H1 (cell line): ENCODE results near the gene SEL1L2. TPM values are rescaled to one million over a fixed set of nuclear protein-coding genes. Genes with fewer than 3 reads are reported as not detected.

Experiments used
- CTCF ChIA-PET: fragments of 300-600 bp; sonication (Branson Sonifier 250); formaldehyde crosslinking; loops from one replicate; lab custom pipeline; 2021; ENCODE audit not compliant: partially characterized antibody; lab: Charles Lee
- POLR2A ChIA-PET: fragments of 300-600 bp; sonication (Branson Sonifier 250); formaldehyde crosslinking; loops from one replicate; lab custom pipeline; 2021; ENCODE audit warnings: inconsistent platforms; ENCODE audit not compliant: partially characterized antibody; lab: Charles Lee
- DNase-seq, 2 experiments: peaks; one replicate each; pipeline versions ENCODE4 v3.0.0 to v3.0.0-alpha.2; 2010 to 2022; ENCODE audit warnings: low spot score in 2 of 2, low read depth in 1 of 2, mixed read lengths in 1 of 2
- FAIRE-seq: peaks from 2 replicates; lab custom pipeline; 2011; peaks lifted over from hg19 to GRCh38; lab: Jason Lieb, UNC
- H2AFZ ChIP-seq: 2 replicates; pipeline ENCODE4 v1.8.1; 2012; ENCODE audit warnings: low read length, inconsistent platforms
- H2AK5ac ChIP-seq: 2 replicates; pipeline ENCODE4 v1.6.1; 2013; ENCODE audit warnings: low read depth, low read length
- H2BK120ac ChIP-seq: replicated peaks from 2 replicates; pipeline ENCODE3; 2013; ENCODE audit warnings: low read depth, low read length, inconsistent platforms
- H2BK12ac ChIP-seq: 2 replicates; pipeline ENCODE4 v1.6.1; 2013; ENCODE audit warnings: low read depth, low read length
- H2BK15ac ChIP-seq: 2 replicates; pipeline ENCODE4 v1.6.1; 2013; ENCODE audit warnings: low read length
- H2BK20ac ChIP-seq: 2 replicates; pipeline ENCODE4 v1.6.1; 2013; ENCODE audit warnings: low read length
- H2BK5ac ChIP-seq: 2 replicates; pipeline ENCODE4 v1.6.1; 2013; ENCODE audit warnings: low read depth, low read length
- H3K14ac ChIP-seq: 2 replicates; pipeline ENCODE4 v1.6.1; 2013; ENCODE audit warnings: inconsistent platforms; ENCODE audit not compliant: insufficient read length
- H3K18ac ChIP-seq: 2 replicates; pipeline ENCODE4 v1.6.1; 2013; ENCODE audit warnings: low read length; ENCODE audit errors: extremely low read depth
- H3K23ac ChIP-seq: 2 replicates; pipeline ENCODE4 v1.6.1; 2013; ENCODE audit warnings: inconsistent platforms; ENCODE audit not compliant: insufficient read length
- H3K23me2 ChIP-seq: 2 replicates; pipeline ENCODE4 v1.6.1; 2013; ENCODE audit warnings: low read depth, low read length
- H3K27ac ChIP-seq: 2 replicates; pipeline ENCODE4 v1.6.1; 2011; ENCODE audit warnings: low read depth, low read length, inconsistent platforms
- H3K27me3 ChIP-seq, 4 experiments: replicated peaks in 1 of 4; 1 replicate in 1 of 4; 2 replicates in 3 of 4; pipeline versions ENCODE4 v1.6.1 to v1.8.1; 2011 to 2013; ENCODE audit warnings: low read length in 3 of 4, mild to moderate bottlenecking in 3 of 4, inconsistent platforms in 2 of 4, mixed read lengths in 2 of 4, moderate library complexity in 1 of 4; ENCODE audit not compliant: control insufficient read depth in 3 of 4, insufficient read depth in 3 of 4; ENCODE audit errors: extremely low read depth in 1 of 4
- H3K36me3 ChIP-seq, 4 experiments: 2 replicates each; pipeline versions ENCODE4 v1.6.1 to v1.8.1; 2011 to 2013; ENCODE audit warnings: mild to moderate bottlenecking in 4 of 4, low read length in 3 of 4, moderate library complexity in 2 of 4, control low read depth in 1 of 4, inconsistent platforms in 1 of 4; ENCODE audit not compliant: insufficient read depth in 4 of 4, control insufficient read depth in 2 of 4
- H3K4ac ChIP-seq: replicated peaks from 2 replicates; pipeline ENCODE3; 2013; ENCODE audit warnings: low read length, low read depth, mixed read lengths, inconsistent platforms; ENCODE audit not compliant: insufficient read length
- H3K4me1 ChIP-seq, 4 experiments: replicated peaks in 1 of 4; 1 replicate in 1 of 4; 2 replicates in 3 of 4; pipeline versions ENCODE4 v1.6.1 to v1.8.1; 2011 to 2013; ENCODE audit warnings: low read length in 3 of 4, inconsistent platforms in 2 of 4, mixed read lengths in 1 of 4; ENCODE audit not compliant: insufficient read depth in 4 of 4, control insufficient read depth in 3 of 4
- H3K4me2 ChIP-seq, 2 experiments: 2 replicates each; pipeline versions ENCODE4 v1.6.1 to v1.8.1; 2011 to 2013; ENCODE audit warnings: low read depth in 2 of 2, low read length in 2 of 2, control low read depth in 1 of 2, inconsistent platforms in 1 of 2, mild to moderate bottlenecking in 1 of 2; ENCODE audit not compliant: insufficient read depth in 1 of 2
- H3K4me3 ChIP-seq, 4 experiments: fragments of 200-600, 300-600 bp in 1 of 4; sonication (generic), shearing (Covaris generic), sonication (Bioruptor Twin) in 1 of 4; 2 replicates each; pipeline versions ENCODE4 v1.5.1 to v1.8.1; 2011 to 2016; ENCODE audit warnings: low read length in 4 of 4, low read depth in 3 of 4, control low read depth in 2 of 4, inconsistent platforms in 2 of 4, mild to moderate bottlenecking in 2 of 4, mixed read lengths in 1 of 4, moderate library complexity in 1 of 4; ENCODE audit not compliant: insufficient read depth in 2 of 4; ENCODE audit errors: extremely low read depth in 1 of 4
- H3K56ac ChIP-seq: replicated peaks from 2 replicates; pipeline ENCODE3; 2013; ENCODE audit warnings: low read depth, mild to moderate bottlenecking, mixed read lengths, low read length, inconsistent platforms; ENCODE audit not compliant: insufficient read length
- H3K79me1 ChIP-seq: 2 replicates; pipeline ENCODE4 v1.6.1; 2013; ENCODE audit warnings: low read depth, low read length, control low read depth
- H3K79me2 ChIP-seq, 2 experiments: 2 replicates each; pipeline versions ENCODE4 v1.6.1 to v1.8.1; 2012 to 2013; ENCODE audit warnings: low read length in 2 of 2, mild to moderate bottlenecking in 2 of 2, inconsistent platforms in 1 of 2; ENCODE audit not compliant: insufficient read depth in 2 of 2, control insufficient read depth in 1 of 2
- H3K9ac ChIP-seq, 4 experiments: replicated peaks in 1 of 4; 1 replicate in 1 of 4; 2 replicates in 3 of 4; pipeline versions ENCODE4 v1.6.1 to v1.8.1; 2011 to 2013; ENCODE audit warnings: low read depth in 3 of 4, low read length in 3 of 4, control low read depth in 2 of 4, mild to moderate bottlenecking in 2 of 4, moderate library complexity in 2 of 4, inconsistent platforms in 1 of 4; ENCODE audit errors: extremely low read depth in 1 of 4
- H3K9me3 ChIP-seq, 2 experiments: 2 replicates each; pipeline versions ENCODE4 v1.6.1 to v1.8.1; 2012 to 2013; ENCODE audit warnings: mild to moderate bottlenecking in 2 of 2, moderate library complexity in 2 of 2, control low read depth in 1 of 2, inconsistent platforms in 1 of 2, low read depth in 1 of 2, low read length in 1 of 2, mixed read lengths in 1 of 2; ENCODE audit not compliant: insufficient read depth in 2 of 2
- H4K20me1 ChIP-seq, 2 experiments: replicated peaks in 1 of 2; 2 replicates each; pipeline versions ENCODE3 to v1.8.1; 2011 to 2013; ENCODE audit warnings: inconsistent platforms in 2 of 2, low read length in 2 of 2, mild to moderate bottlenecking in 1 of 2; ENCODE audit not compliant: insufficient read depth in 2 of 2, control insufficient read depth in 1 of 2
- H4K5ac ChIP-seq: 2 replicates; pipeline ENCODE4 v1.6.1; 2013; ENCODE audit warnings: low read length, low read depth, mixed read lengths, inconsistent platforms; ENCODE audit not compliant: insufficient read length
- H4K8ac ChIP-seq: 2 replicates; pipeline ENCODE4 v1.8.0; 2013; ENCODE audit warnings: mild to moderate bottlenecking, moderate library complexity, low read length, inconsistent platforms; ENCODE audit not compliant: insufficient read depth; ENCODE audit errors: extremely low read depth
- H4K91ac ChIP-seq: replicated peaks from 2 replicates; pipeline ENCODE3; 2013; ENCODE audit warnings: low read length, mixed read lengths, inconsistent platforms; ENCODE audit not compliant: insufficient read length
- CTBP2 ChIP-seq: IDR thresholded peaks from 2 replicates; pipeline ENCODE4 v1.7.0; 2011; ENCODE audit warnings: borderline replicate concordance, mild to moderate bottlenecking, moderate library complexity, mixed read lengths, low read length; ENCODE audit not compliant: insufficient read depth, insufficient read length
- EGR1 ChIP-seq: IDR thresholded peaks from 2 replicates; pipeline ENCODE4 v1.6.1; 2011; ENCODE audit warnings: low read depth, low read length, borderline replicate concordance
- EZH2 ChIP-seq: fragments of 200-600 bp; sonication (generic); IDR thresholded peaks from 2 replicates; pipeline ENCODE4 v1.7.1; 2012; ENCODE audit warnings: low read depth, mild to moderate bottlenecking, moderate library complexity, low read length, inconsistent platforms; ENCODE audit not compliant: severe bottlenecking
- GABPA ChIP-seq: IDR thresholded peaks from 2 replicates; pipeline ENCODE4 v1.6.1; 2011; ENCODE audit warnings: mild to moderate bottlenecking, low read length, moderate library complexity, borderline replicate concordance; ENCODE audit not compliant: insufficient read depth
- HDAC6 ChIP-seq: IDR thresholded peaks from one replicate; pipeline ENCODE4 v1.7.1; 2012; ENCODE audit warnings: low read depth, mild to moderate bottlenecking, inconsistent platforms, low read length, moderate library complexity
- KDM4A ChIP-seq: IDR thresholded peaks from one replicate; pipeline ENCODE4 v1.7.1; 2012; ENCODE audit warnings: low read depth, mild to moderate bottlenecking, moderate library complexity, low read length, inconsistent platforms; ENCODE audit not compliant: severe bottlenecking
- KDM5A ChIP-seq: fragments of 200-600 bp; IDR thresholded peaks from 2 replicates; pipeline ENCODE4 v1.7.1; 2012; ENCODE audit warnings: mild to moderate bottlenecking, low read length, inconsistent platforms, mixed read lengths
- SAP30 ChIP-seq: fragments of 300-600 bp; sonication (generic); IDR thresholded peaks from 2 replicates; pipeline ENCODE4 v1.7.1; 2012; ENCODE audit warnings: low read length, moderate library complexity, mild to moderate bottlenecking, inconsistent platforms; ENCODE audit not compliant: insufficient read depth, insufficient replicate concordance
- SP1 ChIP-seq: IDR thresholded peaks from 2 replicates; pipeline ENCODE4 v1.6.1; 2011; ENCODE audit warnings: low read depth, low read length
- TBP ChIP-seq: IDR thresholded peaks from 2 replicates; pipeline ENCODE4 v1.6.1; 2011; ENCODE audit warnings: low read depth, low read length, improper control_type of control experiment
- WGBS, 2 experiments: shearing (Covaris generic) in 1 of 2; methylation state at CpG; one replicate each; pipeline versions ENCODE4 v1.1.6 to v1.1.7; 2013 to 2015; ENCODE audit warnings: low lambda C conversion rate in 2 of 2, mixed read lengths in 2 of 2, inconsistent platforms in 1 of 2, low coverage in 1 of 2, missing lambda C conversion rate in 1 of 2; ENCODE audit not compliant: insufficient replicate concordance in 2 of 2, insufficient coverage in 1 of 2, insufficient read length in 1 of 2; ENCODE audit errors: extremely low coverage in 1 of 2, missing lambda C conversion rate in 1 of 2; 5-methylcytosine and 5-hydroxymethylcytosine counted together
- polyA plus RNA-seq, 7 experiments: library from polyadenylated mRNA; depleted of rRNA in 3 of 7; stranded (reverse) in 5 of 7; unstranded in 2 of 7; fragments of >200 nt in 5 of 7; fragments of 200-250 nt in 2 of 7; gene quantifications; 1 replicate in 5 of 7; 2 replicates in 1 of 7; 4 replicates in 1 of 7; pipeline versions ENCODE4 v1.2.1 to v1.2.3, GENCODE V29; 2011 to 2013; ENCODE audit warnings: missing spikeins in 2 of 7, mixed read lengths in 2 of 7
- total RNA-seq: library from RNA; stranded (reverse); fragmentation: NEBNext Ultra II Directional; extraction: Animal tissue kit (Norgen Biotek cat#: 25700); gene quantifications from 2 replicates; pipeline ENCODE4 v1.2.1, GENCODE V29; 2021
- TF ChIP-seq, protein P1 (sequence below): IDR thresholded peaks from 2 replicates; pipeline ENCODE4 v1.6.1; 2011; ENCODE audit warnings: low read length, improper control_type of control experiment

The SEL1L2 gene
- total and polyA plus RNA-seq, 2 of the 8 experiments (the other 6 are each of a cell fraction or from before 2014, with no cell fraction given), result not detected

DNA sequence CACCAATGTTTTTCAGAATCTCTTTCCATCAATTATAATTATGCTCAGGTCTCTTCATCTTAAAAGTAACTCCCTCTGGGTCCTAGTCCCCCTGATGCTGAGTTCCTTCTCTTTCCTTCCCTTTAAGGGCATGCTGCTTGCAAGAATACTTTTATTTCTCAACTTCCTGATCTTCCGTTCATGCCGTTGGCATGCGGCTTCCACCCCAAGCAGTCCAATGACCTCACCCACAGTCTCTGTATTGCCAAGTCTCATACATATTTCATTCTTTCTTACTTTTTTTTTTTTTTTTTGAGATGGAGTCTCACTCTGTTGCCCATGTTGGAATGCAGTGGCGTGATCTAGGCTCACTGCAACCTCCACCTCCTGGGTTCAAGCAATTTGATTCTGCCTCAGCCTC is 122.1 kb downstream of the SEL1L2 start:
- H3K9me3 ChIP-seq, result no peaks in the 10 kb centered on the region
- DNase-seq (no peak), FAIRE-seq (no peak)
- H2BK15ac ChIP-seq, result no peak overlapping the region
- H3K4me2 ChIP-seq, result no peak overlapping the region
- no peaks in the 10 kb centered on the region for H3K36me3 ChIP-seq
- no peaks in the 10 kb centered on the region for H4K20me1 ChIP-seq
- 92% methylated on average over 4 of the region's 4 CpGs; no CpG with 5 or more reads in 1 of the 2 experiments for WGBS, 2 experiments
- H4K91ac ChIP-seq, result no peak overlapping the region
- no peak overlapping the region for H4K8ac ChIP-seq
- no peaks in the 10 kb centered on the region; the same call in 1 of the 2 replicates for H3K23me2 ChIP-seq
- H3K4me3 ChIP-seq, result no peak overlapping the region
- H3K79me1 ChIP-seq, result no peaks in the 10 kb centered on the region
- CTCF ChIA-PET, result interaction anchor here (1.5 to 1.8 kb wide), 3 partner anchors 14 to 24 kb away, joined by 5 to 8 read pairs (median 7); no protein-coding TSS in a partner anchor
- H2BK120ac ChIP-seq, result no peak overlapping the region
- H3K23ac ChIP-seq, result no peak overlapping the region
- POLR2A ChIA-PET, result no interaction called here
- H4K5ac ChIP-seq, result no peak overlapping the region
- H3K27me3 ChIP-seq, result no peaks in the 10 kb centered on the region
- no peak overlapping the region for H3K56ac ChIP-seq
- H3K9ac ChIP-seq, result no peak overlapping the region
- peaks cover 0 to under 1% (median 0%) of the 10 kb centered on the region in 4 experiments; a peak in 2 of 7 replicates for H3K4me1 ChIP-seq
- H3K4ac ChIP-seq, result no peak overlapping the region
- TF ChIP-seq KDM4A, result no peak
- no peak for TF ChIP-seq SAP30
- no peak for TF ChIP-seq SP1
- TF ChIP-seq HDAC6, result no peak
- no peak for TF ChIP-seq GABPA
- no peak for TF ChIP-seq EGR1
- no peak for TF ChIP-seq KDM5A
- TF ChIP-seq TBP, result no peak
- no peak for TF ChIP-seq EZH2
- TF ChIP-seq CTBP2, result no peak
- TF ChIP-seq, protein P1, sequence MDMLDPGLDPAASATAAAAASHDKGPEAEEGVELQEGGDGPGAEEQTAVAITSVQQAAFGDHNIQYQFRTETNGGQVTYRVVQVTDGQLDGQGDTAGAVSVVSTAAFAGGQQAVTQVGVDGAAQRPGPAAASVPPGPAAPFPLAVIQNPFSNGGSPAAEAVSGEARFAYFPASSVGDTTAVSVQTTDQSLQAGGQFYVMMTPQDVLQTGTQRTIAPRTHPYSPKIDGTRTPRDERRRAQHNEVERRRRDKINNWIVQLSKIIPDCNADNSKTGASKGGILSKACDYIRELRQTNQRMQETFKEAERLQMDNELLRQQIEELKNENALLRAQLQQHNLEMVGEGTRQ, result no peak
- no peak overlapping the region for H3K18ac ChIP-seq
- no peak overlapping the region for H3K14ac ChIP-seq
- H2BK20ac ChIP-seq, result no peak overlapping the region
- H2BK12ac ChIP-seq, result no peak overlapping the region
- no peak overlapping the region for H3K27ac ChIP-seq
- H3K79me2 ChIP-seq, result no peaks in the 10 kb centered on the region
- no peak overlapping the region for H2BK5ac ChIP-seq
- no peak overlapping the region for H2AK5ac ChIP-seq
- H2AFZ ChIP-seq, result no peak overlapping the region
